PC-9 (cell line): ENCODE measurements around the gene USH1C. TPM values are rescaled to one million over a fixed set of nuclear protein-coding genes. Genes with fewer than 3 reads are reported as not detected.
A peak's percentile ranks its signal among the peaks of the same experiment; 100 is the strongest.

Experiments used
- BruUV-seq: library from RNA; stranded (reverse); fragments of 400-500 nt; replicated peaks from 2 replicates; lab custom pipeline; 2021; lab: Mats Ljungman, UMichigan
- CTCF ChIA-PET: fragments of 300-600 bp; sonication (Branson Sonifier 250); formaldehyde crosslinking; loops from one replicate; lab custom pipeline; 2022; ENCODE audit warnings: antibody characterized with exemption; lab: Charles Lee
- POLR2A ChIA-PET: fragments of 300-600 bp; sonication (Branson Sonifier 250); formaldehyde crosslinking; loops from one replicate; lab custom pipeline; 2022; ENCODE audit warnings: antibody characterized with exemption; ENCODE audit not compliant: unreplicated experiment; lab: Charles Lee
- DNase-seq, 2 experiments: peaks; one replicate each; pipeline versions ENCODE4 v3.0.0 to v3.0.0-alpha.2; 2015 to 2022; ENCODE audit warnings: mixed read lengths in 1 of 2
- H2AFZ ChIP-seq: fragments of 200-600 bp; sonication (generic); 2 replicates; pipeline ENCODE4 v1.8.1; 2017; ENCODE audit warnings: antibody characterized with exemption
- H3F3A ChIP-seq: fragments of 200-600 bp; sonication (generic); 2 replicates; pipeline ENCODE4 v1.8.1; 2017; ENCODE audit warnings: antibody characterized with exemption, mild to moderate bottlenecking, low read depth; ENCODE audit not compliant: insufficient read depth
- H3K27ac ChIP-seq: fragments of 200-600 bp; sonication (generic); 2 replicates; pipeline ENCODE4 v1.6.1; 2016; ENCODE audit warnings: mixed run types
- H3K27me3 ChIP-seq: fragments of 200-600 bp; sonication (generic); 2 replicates; pipeline ENCODE4 v1.6.1; 2016; ENCODE audit warnings: low read depth, mixed run types; ENCODE audit not compliant: insufficient read depth
- H3K36me3 ChIP-seq: fragments of 200-600 bp; sonication (generic); 2 replicates; pipeline ENCODE4 v1.6.1; 2016; ENCODE audit warnings: low read depth, mixed run types
- H3K4me1 ChIP-seq: fragments of 200-600 bp; sonication (generic); replicated peaks from 2 replicates; pipeline ENCODE4 v1.6.1; 2016; ENCODE audit warnings: mixed run types; ENCODE audit not compliant: insufficient read depth
- H3K4me2 ChIP-seq: fragments of 200-600 bp; sonication (generic); 2 replicates; pipeline ENCODE4 v1.6.1; 2017; ENCODE audit warnings: mixed run types
- H3K4me3 ChIP-seq: fragments of 200-600 bp; sonication (generic); 2 replicates; pipeline ENCODE4 v1.6.1; 2016; ENCODE audit warnings: mixed run types
- H3K79me2 ChIP-seq: fragments of 200-600 bp; sonication (generic); 2 replicates; pipeline ENCODE4 v1.6.1; 2017; ENCODE audit warnings: low read depth, mixed run types
- H3K9me2 ChIP-seq: fragments of 200-600 bp; sonication (generic); 2 replicates; pipeline ENCODE4 v1.8.1; 2017; ENCODE audit warnings: mild to moderate bottlenecking; ENCODE audit not compliant: insufficient read depth
- H3K9me3 ChIP-seq: fragments of 200-600 bp; sonication (generic); 2 replicates; pipeline ENCODE4 v1.8.1; 2016; ENCODE audit warnings: low read depth; ENCODE audit not compliant: insufficient read depth
- H4K20me1 ChIP-seq: fragments of 200-600 bp; sonication (generic); 2 replicates; pipeline ENCODE4 v1.8.1; 2017; ENCODE audit not compliant: insufficient read depth
- CTCF ChIP-seq: fragments of 200-600 bp; sonication (generic); conservative IDR thresholded peaks from 2 replicates; pipeline ENCODE4 v1.6.1; 2017; ENCODE audit warnings: mixed run types, antibody characterized with exemption, mild to moderate bottlenecking, moderate library complexity
- EZH2 ChIP-seq: fragments of 200-600 bp; sonication (generic); IDR thresholded peaks from 2 replicates; pipeline ENCODE4 v1.8.0; 2017; ENCODE audit warnings: antibody characterized with exemption, low read depth
- intact Hi-C: fragments of 100-400 bp; cut with micrococcal nuclease; formaldehyde crosslinking; loops from one replicate; pipeline ENCODE4 v1.10.0; 2022; ENCODE audit not compliant: unreplicated experiment
- total RNA-seq: library from RNA; stranded (reverse); gene quantifications from 2 replicates; pipeline ENCODE4 v1.2.3, GENCODE V29; 2021

The USH1C gene
- total RNA-seq, 1 experiment from 2014 or later = not detected

- ChIA-PET CTCF (no interaction called here), POLR2A (no interaction called here)
- intact Hi-C loops = no loop called here
Observed at GRCh38 chr11:17529844-17530185, 14.4 kb downstream of the USH1C start.

GRCh38 chr11:17528906-17529843, 15.0 kb downstream of the USH1C start:
- POLR2A ChIA-PET = no interaction called here
- no peaks in the 10 kb centered on the region for H3K4me1 ChIP-seq
- peaks cover 76% of the 10 kb centered on the region for H3K27me3 ChIP-seq
- H3K79me2 ChIP-seq = no peaks in the 10 kb centered on the region
- no peak overlapping the region for H2AFZ ChIP-seq
- no TSS peak for BruUV-seq
- CTCF ChIA-PET = interaction anchor here (0.6 kb wide), 1 partner anchor 140 kb away, joined by 4 read pairs; no protein-coding TSS in a partner anchor
- no peak for DNase-seq
- no peaks in the 10 kb centered on the region for H3K36me3 ChIP-seq
- intact Hi-C loops = loop anchor here (1.0 kb wide), 2 partner anchors 143 to 299 kb away; no protein-coding TSS in a partner anchor
- no peaks in the 10 kb centered on the region for H4K20me1 ChIP-seq
- no peaks in the 10 kb centered on the region for H3K9me2 ChIP-seq
- H3K9me3 ChIP-seq = no peaks in the 10 kb centered on the region
- H3K4me3 ChIP-seq = no peak overlapping the region
- H3K27ac ChIP-seq = no peak overlapping the region
- no peak overlapping the region for H3K4me2 ChIP-seq
- H3F3A ChIP-seq = no peaks in the 10 kb centered on the region
- no peak for TF ChIP-seq CTCF
- TF ChIP-seq EZH2 = no peak

More at GRCh38 chr11:17529844-17530185, 14.4 kb downstream of the USH1C start:
- Histone ChIP-seq H3K4me1 (no peaks in the 10 kb centered on the region), H3K36me3 (no peaks in the 10 kb centered on the region), H3K9me3 (no peaks in the 10 kb centered on the region), H2AFZ (no peak overlapping the region), H3F3A (no peaks in the 10 kb centered on the region), H3K4me2 (no peak overlapping the region), H3K4me3 (no peak overlapping the region), H3K79me2 (no peaks in the 10 kb centered on the region), H3K27me3 (peaks cover 69% of the 10 kb centered on the region), H4K20me1 (no peaks in the 10 kb centered on the region), H3K9me2 (no peaks in the 10 kb centered on the region), H3K27ac (no peak overlapping the region)
- TF ChIP-seq EZH2 = no peak
- no peak for TF ChIP-seq CTCF
- no TSS peak for BruUV-seq
- no peak for DNase-seq

- BruUV-seq = no TSS peak
Observed at GRCh38 chr11:17528181-17528691, 16.0 kb downstream of the USH1C start.

More at GRCh38 chr11:17528181-17528691, 16.0 kb downstream of the USH1C start:
- Histone ChIP-seq H3K36me3 (no peaks in the 10 kb centered on the region), H4K20me1 (no peaks in the 10 kb centered on the region), H3K9me2 (no peaks in the 10 kb centered on the region), H3K27me3 (peaks cover 85% of the 10 kb centered on the region), H3K4me1 (no peaks in the 10 kb centered on the region), H3K4me2 (no peak overlapping the region), H3K9me3 (no peaks in the 10 kb centered on the region), H3K27ac (no peak overlapping the region), H3F3A (no peaks in the 10 kb centered on the region), H2AFZ (no peak overlapping the region), H3K4me3 (no peak overlapping the region), H3K79me2 (no peaks in the 10 kb centered on the region)
- ChIA-PET POLR2A (no interaction called here), CTCF (interaction anchor here (0.5 to 1.6 kb wide), 3 partner anchors 14 to 591 kb away, joined by 3 to 7 read pairs (median 4); no protein-coding TSS in a partner anchor)
- peak in 1 of 2 experiments; percentile 51 for DNase-seq
- intact Hi-C loops = loop anchor here (1.0 kb wide), 2 partner anchors 142 to 298 kb away; no protein-coding TSS in a partner anchor
- TF ChIP-seq CTCF = peak; percentile 81
- TF ChIP-seq EZH2 = no peak
